ENCODE measurements around the gene LRIT2.

LRIT2 gene

GRCh38 chr10:84205853-84206525, 19.4 kb downstream of the LRIT2 start:
- no peak for DNase-seq (ENCODE audit: low read depth in 1 of 2, low spot score in 1 of 2)

DNA sequence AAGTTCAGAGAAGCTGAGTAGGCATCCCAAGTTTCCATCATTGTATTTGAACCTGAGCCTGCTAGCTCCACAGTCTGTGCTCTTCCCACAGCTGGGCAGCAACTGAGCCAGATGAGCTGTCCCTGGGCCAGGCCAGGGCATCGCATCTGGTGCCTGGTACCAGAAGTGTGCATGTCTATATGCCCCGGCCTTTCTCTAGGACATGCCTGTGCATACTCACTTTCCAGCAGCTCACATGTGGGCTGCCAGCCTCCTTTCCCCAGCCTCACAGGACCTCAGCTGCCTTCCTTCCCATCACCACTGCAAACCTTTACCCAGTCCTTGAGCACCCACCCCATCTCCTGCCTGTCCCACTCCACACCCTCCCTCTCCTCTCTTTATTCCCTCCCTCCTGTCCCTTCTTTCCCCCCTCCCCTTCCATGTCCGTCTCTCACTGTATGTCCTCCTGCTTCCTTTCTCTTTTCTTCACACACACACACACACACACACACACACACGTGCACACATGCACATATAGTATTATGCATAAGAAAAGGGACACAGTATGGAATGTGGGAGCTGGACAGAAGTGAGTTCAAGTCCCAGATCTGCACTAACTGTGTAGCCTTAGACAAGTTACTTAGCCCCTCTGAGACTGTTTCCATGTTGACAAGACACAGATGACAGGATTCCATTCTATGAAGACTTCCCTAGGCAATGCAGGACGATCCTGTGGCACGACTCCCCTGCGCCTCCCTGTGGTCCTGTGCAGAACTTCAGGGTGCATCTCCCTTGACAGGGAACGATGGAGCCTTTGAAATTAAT, 20.1 kb downstream of the LRIT2 start:
- peak; percentile 24 to 30 for DNase-seq (ENCODE audit: low read depth in 1 of 2, low spot score in 1 of 2)

DNA sequence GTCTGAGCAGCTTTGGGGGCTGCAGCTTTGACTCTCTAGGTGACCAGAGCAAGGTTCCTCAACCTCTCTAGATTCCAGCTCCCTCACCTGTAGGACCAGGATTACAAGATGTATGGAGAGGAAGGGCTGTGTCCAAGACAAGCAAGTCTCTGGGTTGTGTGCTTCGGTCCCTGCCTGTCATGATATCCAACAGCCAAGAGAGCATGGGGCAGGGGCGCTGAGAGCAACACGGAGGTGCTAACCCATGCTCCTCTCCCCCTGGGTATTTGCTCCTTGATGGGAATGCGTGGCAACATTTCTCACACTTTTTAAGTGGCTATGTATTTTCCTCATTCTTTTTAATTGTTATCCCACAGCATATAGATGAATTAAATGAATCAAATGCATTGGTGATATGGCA, 20.7 kb downstream of the LRIT2 start:
- DNase-seq (ENCODE audit: low read depth in 1 of 2, low spot score in 1 of 2) = no peak

- no peak for DNase-seq (ENCODE audit: low read depth in 1 of 2, low spot score in 1 of 2)
Measured at GRCh38 chr10:84204122-84204521, 21.2 kb downstream of the LRIT2 start.

- no peak for DNase-seq (ENCODE audit: low read depth in 1 of 2, low spot score in 1 of 2)
Measured at GRCh38 chr10:84202349-84202748, 23.0 kb downstream of the LRIT2 start.

DNA sequence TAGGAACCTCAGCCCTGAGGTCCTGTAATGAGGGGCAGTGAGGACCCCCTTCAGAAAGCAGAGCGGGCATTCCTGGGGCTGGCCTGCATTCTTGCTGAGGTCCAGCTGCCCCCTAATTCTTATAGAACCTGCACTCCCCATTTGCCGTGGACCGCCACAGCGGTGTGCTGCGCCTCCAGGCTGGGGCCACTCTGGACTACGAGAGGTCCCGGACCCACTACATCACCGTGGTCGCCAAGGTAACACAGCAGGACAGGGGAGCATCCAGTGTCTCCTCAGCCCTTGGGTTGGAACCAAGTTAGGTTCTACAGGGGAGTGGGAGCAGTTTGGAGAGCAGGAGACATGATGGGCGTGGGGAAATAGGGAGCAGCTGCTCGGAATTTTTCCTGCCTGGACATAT, 23.7 kb downstream of the LRIT2 start:
- no peak for DNase-seq (ENCODE audit: low read depth in 1 of 2, low spot score in 1 of 2)

DNA sequence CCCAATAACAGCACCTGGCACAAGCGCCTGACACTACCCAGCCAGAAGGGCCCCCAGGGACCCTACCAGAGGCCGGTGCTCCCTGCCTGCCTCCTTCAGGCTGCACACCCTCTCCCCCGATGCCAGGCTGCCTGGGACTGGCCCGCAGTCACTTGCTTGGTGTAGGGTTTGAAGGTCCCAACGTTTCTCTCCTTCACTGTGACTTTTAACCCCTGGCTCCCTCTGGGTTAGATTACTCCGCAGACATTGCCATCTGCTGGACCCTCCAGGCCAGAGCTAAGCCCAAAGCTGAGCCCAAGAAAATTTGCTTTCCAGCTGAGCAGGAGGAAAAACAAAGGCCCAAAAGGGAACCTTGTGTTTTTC, 24.1 kb downstream of the LRIT2 start:
- DNase-seq (ENCODE audit: low read depth in 1 of 2, low spot score in 1 of 2) = no peak

- DNase-seq (ENCODE audit: low read depth in 1 of 2, low spot score in 1 of 2) = no peak
Measured at GRCh38 chr10:84200537-84201243, 24.7 kb downstream of the LRIT2 start.

- no peak for DNase-seq (ENCODE audit: low read depth in 1 of 2, low spot score in 1 of 2)
Measured at GRCh38 chr10:84198206-84198915, 27.0 kb downstream of the LRIT2 start.

DNA sequence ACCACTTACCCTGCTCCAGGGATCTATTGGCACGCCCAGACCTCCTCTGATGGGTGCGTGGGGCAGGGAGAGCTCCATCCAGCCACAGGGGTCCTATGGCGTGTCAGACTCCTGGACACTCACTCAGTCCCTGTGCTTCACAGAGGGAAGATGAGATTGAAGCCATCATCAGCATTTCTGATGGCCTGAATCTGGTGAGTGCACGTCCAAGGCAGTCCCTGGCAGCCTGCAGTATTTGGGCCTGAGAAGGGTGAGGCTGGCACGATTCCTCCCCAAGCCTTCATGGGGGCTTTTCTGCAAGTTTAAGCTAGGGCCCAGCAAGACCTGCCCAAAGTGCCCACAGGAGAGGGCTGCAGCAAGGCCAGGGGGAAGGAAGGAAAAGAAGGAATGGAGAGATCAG, 27.7 kb downstream of the LRIT2 start:
- DNase-seq (ENCODE audit: low read depth in 1 of 2, low spot score in 1 of 2) = no peak

DNA sequence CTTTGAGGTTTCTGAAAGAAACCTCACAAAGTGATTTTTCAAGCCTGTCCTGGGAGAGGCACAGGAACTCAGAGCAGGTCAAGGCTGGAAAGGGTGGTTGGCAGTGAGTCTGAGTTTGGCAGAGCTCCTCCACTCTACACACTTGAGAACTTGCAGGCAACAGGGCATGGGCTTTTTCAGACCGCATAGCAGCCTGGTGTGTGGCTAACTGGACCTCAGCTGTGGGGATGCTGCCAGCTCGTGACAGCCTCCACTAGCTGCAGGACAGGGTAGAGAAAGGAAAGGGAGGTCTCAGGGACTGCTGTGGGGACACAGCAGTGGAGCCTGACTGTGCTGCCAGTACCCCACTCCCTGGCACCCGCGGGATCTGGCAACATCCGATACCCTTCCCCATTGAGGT, 28.4 kb downstream of the LRIT2 start:
- no peak for DNase-seq (ENCODE audit: low read depth in 1 of 2, low spot score in 1 of 2)

DNA sequence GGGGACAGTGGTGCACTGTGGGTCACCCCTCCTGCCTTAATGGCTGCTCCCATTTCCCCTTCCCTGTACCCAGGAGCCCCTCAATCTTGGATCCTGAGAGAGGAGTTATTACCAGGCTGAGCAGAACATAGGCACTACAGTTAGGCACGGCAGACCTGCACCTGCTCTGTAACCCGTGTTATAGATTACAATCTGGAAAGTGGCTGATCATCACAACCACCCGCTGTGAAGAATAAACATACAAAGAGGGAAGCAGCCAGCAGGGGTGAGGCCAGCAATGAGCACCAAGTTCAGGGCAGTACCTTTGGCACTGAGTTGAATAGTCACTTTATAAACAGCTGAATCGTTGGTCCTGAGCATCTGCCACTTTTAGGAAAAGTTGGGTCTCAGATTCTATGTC, 29.3 kb downstream of the LRIT2 start:
- DNase-seq (ENCODE audit: low read depth in 1 of 2, low spot score in 1 of 2) = no peak

DNA sequence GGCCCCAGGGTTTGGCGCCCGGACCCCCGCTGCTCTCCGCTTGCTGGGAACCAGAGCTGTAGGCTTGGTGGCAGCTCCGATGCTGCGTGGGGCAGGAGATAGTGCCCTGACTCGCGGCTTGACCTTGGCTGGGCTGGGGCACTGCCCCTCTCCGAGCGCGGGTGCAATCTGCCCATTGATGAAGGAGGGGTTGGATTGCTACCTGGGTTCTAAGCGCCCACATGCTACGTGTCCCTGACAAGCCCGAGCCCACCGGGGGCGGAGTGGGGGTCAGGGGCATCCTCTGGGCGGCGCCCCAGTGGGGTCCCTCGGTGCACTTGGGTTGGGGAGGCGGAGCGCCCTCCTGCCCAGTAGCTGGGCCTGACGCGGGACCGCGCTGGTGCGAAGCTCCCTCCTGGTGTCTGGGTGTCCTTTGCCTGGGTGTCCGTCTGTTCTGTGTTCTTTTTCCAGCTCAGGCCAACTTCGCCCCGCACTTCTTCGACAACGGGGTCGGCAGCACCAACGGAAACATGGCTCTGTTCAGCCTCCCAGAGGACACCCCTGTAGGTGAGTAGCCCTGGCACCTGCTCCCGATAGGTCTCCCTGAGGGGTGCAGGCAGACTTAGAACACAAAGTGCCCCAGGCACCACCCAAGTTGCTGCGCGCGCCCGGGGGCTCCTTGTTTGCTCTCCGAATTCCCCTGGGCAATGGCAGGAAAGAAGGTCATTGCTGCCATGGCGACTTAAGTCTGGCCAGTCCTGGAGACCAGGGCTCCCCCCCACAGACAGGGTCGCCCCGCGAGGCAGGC, 30.1 kb downstream of the LRIT2 start:
- no peak for DNase-seq (ENCODE audit: low read depth in 1 of 2, low spot score in 1 of 2)

DNA sequence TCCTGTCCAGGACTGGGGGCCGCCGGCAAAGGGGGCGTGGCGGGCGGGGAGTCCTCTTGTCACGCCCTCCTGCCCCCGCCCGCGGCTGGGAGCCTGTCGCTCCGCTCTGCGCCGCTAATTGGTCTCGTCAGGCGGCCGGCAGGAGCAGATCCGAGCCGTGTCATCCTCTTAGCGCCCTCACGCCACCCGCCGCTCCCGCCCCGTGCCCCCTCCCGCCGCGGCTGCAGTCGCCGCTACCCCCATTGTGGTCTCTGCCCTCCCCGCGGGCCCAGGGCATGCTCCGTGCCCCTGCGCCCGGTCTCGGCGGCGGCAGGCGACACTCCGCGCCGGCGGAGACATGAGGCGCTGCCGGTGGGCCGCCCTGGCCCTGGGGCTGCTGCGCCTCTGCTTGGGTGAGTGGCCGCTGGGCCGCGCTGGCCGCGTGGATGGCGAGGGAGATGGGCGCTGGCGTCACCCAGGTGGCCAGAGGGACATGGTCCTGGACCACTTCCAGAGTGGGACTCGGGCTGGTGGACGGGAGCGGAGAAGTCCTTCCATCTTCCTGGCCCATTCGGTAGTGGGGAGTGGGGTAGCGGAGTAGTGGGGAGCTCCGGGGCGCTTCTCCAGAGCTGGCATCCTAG, 30.8 kb downstream of the LRIT2 start, which contains the start of gene CDHR1:
Gene CDHR1 (plus strand): TSS at position 114 of the 620 bp plus-strand sequence. CDS start 224 bp downstream, at position 338.
- DNase-seq (ENCODE audit: low read depth in 1 of 2, low spot score in 1 of 2) = no peak

DNA sequence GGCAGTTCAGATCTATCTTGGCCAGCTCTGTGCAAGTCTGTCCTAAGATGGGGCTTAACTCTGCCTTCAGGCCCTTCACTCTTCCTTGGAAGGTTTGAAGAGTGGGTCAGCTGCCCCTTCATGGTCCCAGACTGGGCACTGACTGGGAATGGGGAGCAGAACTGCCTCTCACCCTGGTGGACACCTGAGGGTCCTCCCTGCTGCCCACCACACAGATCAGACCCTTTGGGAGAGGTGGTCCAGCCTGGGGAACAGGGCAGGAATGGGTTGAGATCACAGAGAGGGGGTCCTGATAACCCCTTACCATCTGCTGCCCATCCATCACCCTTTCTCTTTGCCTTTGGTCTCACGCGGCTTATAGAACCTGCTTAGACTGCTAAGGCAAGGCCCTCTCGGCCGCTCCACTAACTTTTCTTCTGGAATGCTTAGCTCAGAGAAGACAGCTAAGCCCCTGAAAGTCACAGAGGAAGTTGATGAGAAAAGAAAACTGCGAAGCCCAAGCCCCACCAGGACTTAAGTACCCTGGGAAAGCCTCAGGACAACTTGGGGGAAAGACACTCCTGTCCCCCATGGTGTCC, 31.4 kb downstream of the LRIT2 start:
- no peak for DNase-seq (ENCODE audit: low read depth in 1 of 2, low spot score in 1 of 2)

DNA sequence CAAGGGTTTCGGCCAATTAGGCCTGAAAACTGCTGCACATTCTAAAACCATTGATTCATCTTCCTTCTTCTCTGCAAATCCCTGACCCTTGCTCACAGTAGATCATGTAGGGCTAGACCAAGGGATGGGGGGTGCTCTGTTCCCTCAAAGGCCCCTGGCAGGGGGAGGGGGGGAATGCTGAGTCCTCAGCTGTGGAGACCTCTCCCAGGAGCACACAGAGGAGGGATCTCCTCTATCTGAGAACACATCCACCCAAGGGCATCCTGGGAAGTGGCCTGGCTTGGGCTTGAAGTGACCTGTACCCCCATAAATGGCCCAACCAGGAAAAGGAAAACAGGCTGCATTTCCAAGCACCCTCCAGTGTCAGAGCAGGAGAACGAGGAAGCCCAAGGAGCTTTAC, 32.0 kb downstream of the LRIT2 start:
- no peak for DNase-seq (ENCODE audit: low read depth in 1 of 2, low spot score in 1 of 2)

- no peak for DNase-seq (ENCODE audit: low read depth in 1 of 2, low spot score in 1 of 2)
Measured at GRCh38 chr10:84191106-84191505, 34.2 kb downstream of the LRIT2 start.

GRCh38 chr10:84190621-84191020, 34.7 kb downstream of the LRIT2 start:
- DNase-seq (ENCODE audit: low read depth in 1 of 2, low spot score in 1 of 2) = no peak

- DNase-seq (ENCODE audit: low read depth in 1 of 2, low spot score in 1 of 2) = no peak
Measured at GRCh38 chr10:84188815-84189214, 36.5 kb downstream of the LRIT2 start.
